Inflammatory macrophage treated with lipopolysaccharide for 4 hours (primary cell): ENCODE measurements around the gene ZNF566.
A peak's percentile ranks its signal among the peaks of the same experiment; 100 is the strongest.

Experiments
- DNase-seq: peaks from one replicate; pipeline ENCODE4 v3.0.0-alpha.2; 2020

Gene ZNF566

GRCh38 chr19:36441339-36441738 lies 48.0 kb downstream of the ZNF566 start:
- no peak for DNase-seq

- no peak for DNase-seq
These were observed 52.8 kb downstream of the ZNF566 start for GRCh38 chr19:36436531-36436930.

- DNase-seq: no peak
These were observed 65.4 kb downstream of the ZNF566 start for GRCh38 chr19:36423925-36424324.

- DNase-seq: no peak
These were observed 67.4 kb downstream of the ZNF566 start for GRCh38 chr19:36421749-36422481.

- DNase-seq: peak; percentile 1
These were observed 68.2 kb downstream of the ZNF566 start for GRCh38 chr19:36420961-36421748.

- DNase-seq: peak; percentile 68
These were observed 70.9 kb downstream of the ZNF566 start, which contains the start of gene ZFP82 for GRCh38 chr19:36418287-36419001. Gene ZFP82, minus strand, starts transcription at chr19:36418644. Its CDS starts 8,855 bp downstream, at chr19:36409789.

- DNase-seq: no peak
These were observed 71.5 kb downstream of the ZNF566 start for GRCh38 chr19:36417752-36418286.

GRCh38 chr19:36409841-36410240 lies 79.5 kb downstream of the ZNF566 start:
- DNase-seq: no peak

- no peak for DNase-seq
These were observed 81.3 kb downstream of the ZNF566 start for GRCh38 chr19:36408101-36408500.

- DNase-seq: no peak
These were observed 84.9 kb downstream of the ZNF566 start for GRCh38 chr19:36404498-36404897.

GRCh38 chr19:36401475-36401874 lies 87.9 kb downstream of the ZNF566 start:
- peak; percentile 6 for DNase-seq

GRCh38 chr19:36398571-36398970 lies 90.8 kb downstream of the ZNF566 start:
- peak; percentile 59 for DNase-seq
